T-helper 2 cell (primary cell): ENCODE results near the gene NBEA.

ENCODE experiments used
- DNase-seq, 5 experiments: peaks; one replicate each; pipeline versions ENCODE4 v3.0.0 to v3.0.0-alpha.2; 2012 to 2022

Gene NBEA

GRCh38 chr13:35518337-35518946 is 576.4 kb downstream of the NBEA start:
- DNase-seq = no peak

- DNase-seq = no peak
These were observed 582.1 kb downstream of the NBEA start for GRCh38 chr13:35524171-35524570.

GRCh38 chr13:35526577-35526976 is 584.5 kb downstream of the NBEA start:
- no peak for DNase-seq

- no peak for DNase-seq
These were observed 585.4 kb downstream of the NBEA start for GRCh38 chr13:35527451-35527850.

GRCh38 chr13:35530147-35530546 is 588.1 kb downstream of the NBEA start:
- no peak for DNase-seq

DNA sequence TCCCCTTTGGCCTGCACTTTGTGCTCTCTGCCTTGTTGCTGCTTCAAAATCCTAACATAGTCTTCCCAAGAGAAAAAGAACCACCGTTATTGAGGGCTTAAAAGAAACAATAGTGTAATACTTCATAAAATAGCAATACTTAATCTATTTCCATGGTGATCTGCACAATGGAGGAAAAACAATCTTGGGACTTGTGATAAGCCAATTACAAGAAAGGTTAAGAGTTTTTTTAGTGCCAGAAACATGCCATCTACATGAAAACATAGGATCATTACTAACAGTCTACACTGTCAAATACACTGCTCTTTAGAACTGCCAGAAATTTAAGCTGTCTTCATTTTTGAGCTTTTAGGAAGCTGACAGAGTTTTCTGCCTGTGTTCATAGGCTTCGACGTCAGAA is 588.5 kb downstream of the NBEA start:
- no peak for DNase-seq

GRCh38 chr13:35531526-35531925 is 589.5 kb downstream of the NBEA start:
- no peak for DNase-seq

- DNase-seq = no peak
These were observed 592.3 kb downstream of the NBEA start for GRCh38 chr13:35534343-35534742.

- DNase-seq = no peak
These were observed 606.7 kb downstream of the NBEA start for GRCh38 chr13:35548790-35549189.

GRCh38 chr13:35549481-35549880 is 607.4 kb downstream of the NBEA start:
- peak in 1 of 5 experiments; percentile 12 for DNase-seq

GRCh38 chr13:35552172-35552844 is 610.2 kb downstream of the NBEA start:
- DNase-seq = no peak

DNA sequence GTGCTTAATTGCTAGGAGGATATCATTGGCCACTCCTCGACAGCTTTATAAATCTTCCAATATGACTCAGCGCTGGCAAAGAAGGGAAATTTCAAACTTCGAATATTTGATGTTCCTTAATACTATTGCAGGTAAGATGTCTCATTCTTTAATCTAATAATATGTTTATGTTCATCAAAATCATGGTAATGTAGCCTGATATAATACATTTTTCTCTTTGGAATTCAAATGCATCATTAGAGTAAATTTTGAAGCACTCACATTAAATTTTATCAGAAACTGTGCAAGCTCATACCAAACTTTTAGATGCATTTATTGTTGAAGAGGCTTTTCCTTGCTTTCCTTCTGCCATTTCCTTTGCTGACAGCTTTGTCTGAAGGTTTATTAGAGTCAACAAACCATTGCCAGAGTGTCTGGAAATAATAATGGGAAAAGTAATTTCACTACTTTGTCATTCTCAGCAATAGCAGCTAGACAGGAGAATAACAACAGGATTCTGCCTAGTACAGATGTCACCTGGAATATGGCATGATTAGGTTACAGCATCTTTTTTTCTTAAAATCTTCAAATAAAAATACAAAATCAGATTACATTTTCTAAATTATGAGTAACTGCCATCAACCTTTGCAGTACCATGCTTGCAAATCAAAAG is 613.0 kb downstream of the NBEA start:
- DNase-seq = no peak

DNA sequence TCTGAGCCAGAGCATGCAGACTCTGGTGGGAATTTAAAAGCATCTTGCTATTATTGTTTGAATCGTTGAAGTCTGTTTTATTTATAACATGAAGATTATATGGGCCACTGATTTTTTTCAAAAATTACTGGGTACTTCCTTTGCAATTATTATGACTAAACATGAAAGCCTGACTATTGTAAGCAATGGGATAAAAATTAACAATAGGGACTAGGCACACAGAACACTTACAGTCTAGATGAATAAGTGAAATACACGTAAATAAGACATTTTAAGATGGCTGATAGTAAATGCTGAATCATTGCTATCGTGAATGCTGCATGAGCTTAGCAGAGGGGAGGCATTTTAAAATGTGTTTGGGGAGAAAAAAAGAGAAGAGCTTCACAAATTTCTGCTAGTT is 615.4 kb downstream of the NBEA start:
- no peak for DNase-seq

- DNase-seq = no peak
These were observed 619.5 kb downstream of the NBEA start for GRCh38 chr13:35561540-35561939.

- no peak for DNase-seq
These were observed 623.2 kb downstream of the NBEA start for GRCh38 chr13:35565273-35565672.

- peak in 1 of 5 experiments; percentile 19 for DNase-seq
These were observed 624.3 kb downstream of the NBEA start for GRCh38 chr13:35566340-35566739.

DNA sequence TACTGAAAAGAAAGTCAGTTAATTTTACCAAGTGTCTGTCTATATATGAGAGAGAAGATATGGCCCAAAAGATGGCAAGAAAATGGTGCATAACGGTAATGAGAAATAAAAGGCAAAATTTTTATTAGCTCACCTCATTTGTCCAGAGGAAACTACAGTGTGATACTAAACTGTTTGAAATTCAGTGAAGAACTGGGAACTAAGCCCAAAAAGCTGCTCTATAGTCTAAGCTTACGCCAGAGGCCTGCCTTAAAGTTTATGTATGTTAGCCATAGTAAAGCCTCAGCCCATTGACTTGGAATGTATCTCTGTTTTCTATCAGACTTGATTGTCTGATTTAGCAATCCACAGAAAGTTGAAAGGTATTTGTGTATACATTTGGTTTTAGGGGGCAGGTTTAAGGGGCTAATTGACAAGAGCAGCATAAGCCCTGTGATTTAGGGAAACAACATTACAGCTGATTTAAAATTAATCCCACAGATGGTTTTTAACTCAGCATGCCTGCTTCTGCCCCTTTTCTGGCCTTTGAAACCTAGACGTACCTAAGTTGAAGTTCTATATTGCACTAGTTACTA is 625.4 kb downstream of the NBEA start:
- DNase-seq = no peak

- no peak for DNase-seq
These were observed 631.6 kb downstream of the NBEA start for GRCh38 chr13:35573639-35574038.

DNA sequence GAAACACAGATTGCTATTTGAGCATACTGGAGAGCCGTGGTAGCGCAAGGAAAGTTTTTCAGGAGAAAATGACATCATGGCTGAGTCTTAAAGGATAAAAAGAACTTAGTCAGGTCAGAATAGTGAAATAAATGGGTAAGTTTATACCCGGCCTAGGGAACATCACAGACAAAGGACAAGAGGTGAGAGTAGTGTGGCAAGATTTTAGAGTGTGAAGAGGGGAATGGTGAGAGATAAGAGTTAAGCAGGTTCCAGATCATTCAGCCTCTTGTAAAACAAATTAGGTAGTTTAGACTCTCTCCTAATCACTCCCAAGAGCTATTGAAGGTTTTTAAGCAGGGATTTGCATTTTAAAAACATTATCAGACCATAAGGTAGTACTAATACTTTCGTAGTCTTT is 650.4 kb downstream of the NBEA start:
- DNase-seq = no peak

GRCh38 chr13:35593651-35594050 is 651.6 kb downstream of the NBEA start:
- DNase-seq = no peak

- DNase-seq = no peak
These were observed 652.0 kb downstream of the NBEA start for GRCh38 chr13:35594096-35594495.

- no peak for DNase-seq
These were observed 653.1 kb downstream of the NBEA start for GRCh38 chr13:35595181-35595580.

GRCh38 chr13:35596321-35597030 is 654.4 kb downstream of the NBEA start:
- no peak for DNase-seq
